ENCODE results near the gene IFNA1.

DNA sequence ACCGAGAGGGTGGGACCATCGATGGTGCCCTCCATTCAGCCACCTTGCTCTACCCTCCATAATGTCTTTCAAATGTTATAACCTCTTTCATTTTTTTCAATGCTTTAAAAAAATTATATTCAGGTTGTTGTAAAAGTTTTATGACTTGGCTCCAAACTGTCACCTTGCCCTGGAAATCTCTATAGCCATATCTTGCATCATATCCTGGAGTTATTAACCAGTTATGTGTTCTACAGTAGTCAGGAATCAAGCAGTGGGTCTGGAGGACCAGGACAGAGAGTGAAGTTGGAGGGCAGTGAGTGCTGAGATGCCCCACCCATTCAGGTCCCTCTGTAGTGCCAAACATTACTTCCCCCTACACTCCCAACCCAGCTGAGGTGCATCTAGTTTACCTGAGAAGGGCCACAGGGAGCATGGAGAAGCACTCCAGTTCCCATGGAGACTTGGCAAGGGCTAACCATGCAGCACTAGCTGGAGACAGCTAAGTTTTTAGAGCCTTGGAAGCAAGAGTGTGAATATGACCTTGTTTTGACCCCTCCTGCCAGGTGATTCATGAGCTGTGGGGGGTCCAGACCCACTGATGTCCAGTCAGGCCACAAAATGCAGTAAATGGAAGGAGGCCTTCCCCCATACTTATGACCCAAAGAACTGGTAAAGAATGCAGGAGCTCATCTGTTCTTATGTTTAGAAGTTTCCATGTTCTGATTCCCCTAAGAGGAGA, 25.9 kb upstream of the IFNA1 start:
- TF ChIP-seq, protein P1, sequence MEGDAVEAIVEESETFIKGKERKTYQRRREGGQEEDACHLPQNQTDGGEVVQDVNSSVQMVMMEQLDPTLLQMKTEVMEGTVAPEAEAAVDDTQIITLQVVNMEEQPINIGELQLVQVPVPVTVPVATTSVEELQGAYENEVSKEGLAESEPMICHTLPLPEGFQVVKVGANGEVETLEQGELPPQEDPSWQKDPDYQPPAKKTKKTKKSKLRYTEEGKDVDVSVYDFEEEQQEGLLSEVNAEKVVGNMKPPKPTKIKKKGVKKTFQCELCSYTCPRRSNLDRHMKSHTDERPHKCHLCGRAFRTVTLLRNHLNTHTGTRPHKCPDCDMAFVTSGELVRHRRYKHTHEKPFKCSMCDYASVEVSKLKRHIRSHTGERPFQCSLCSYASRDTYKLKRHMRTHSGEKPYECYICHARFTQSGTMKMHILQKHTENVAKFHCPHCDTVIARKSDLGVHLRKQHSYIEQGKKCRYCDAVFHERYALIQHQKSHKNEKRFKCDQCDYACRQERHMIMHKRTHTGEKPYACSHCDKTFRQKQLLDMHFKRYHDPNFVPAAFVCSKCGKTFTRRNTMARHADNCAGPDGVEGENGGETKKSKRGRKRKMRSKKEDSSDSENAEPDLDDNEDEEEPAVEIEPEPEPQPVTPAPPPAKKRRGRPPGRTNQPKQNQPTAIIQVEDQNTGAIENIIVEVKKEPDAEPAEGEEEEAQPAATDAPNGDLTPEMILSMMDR (IDR thresholded peaks at IDR 0.05) = no peak
- TF ChIP-seq POLR2A (IDR thresholded peaks at IDR 0.05) = no peak

Data from adrenal gland (tissue), 5 donors.